SK-N-MC (cell line): ENCODE data around the gene PDRG1.

Source experiments
- EZH2 ChIP-seq: fragments of 200-600 bp; sonication (generic); IDR thresholded peaks from one replicate; pipeline ENCODE4 v1.6.1; 2017; ENCODE audit warnings: antibody characterized with exemption
- FOXP2 ChIP-seq: optimal IDR thresholded peaks from 2 replicates; pipeline ENCODE3; 2011; ENCODE audit warnings: mild to moderate bottlenecking, moderate library complexity; ENCODE audit not compliant: insufficient read depth; ENCODE audit errors: extremely low read length, control extremely low read depth
- POLR2AphosphoS5 ChIP-seq: IDR thresholded peaks from 2 replicates; pipeline ENCODE4 v1.6.1; 2012; ENCODE audit warnings: mild to moderate bottlenecking, low read depth, low read length, borderline replicate concordance

DNA sequence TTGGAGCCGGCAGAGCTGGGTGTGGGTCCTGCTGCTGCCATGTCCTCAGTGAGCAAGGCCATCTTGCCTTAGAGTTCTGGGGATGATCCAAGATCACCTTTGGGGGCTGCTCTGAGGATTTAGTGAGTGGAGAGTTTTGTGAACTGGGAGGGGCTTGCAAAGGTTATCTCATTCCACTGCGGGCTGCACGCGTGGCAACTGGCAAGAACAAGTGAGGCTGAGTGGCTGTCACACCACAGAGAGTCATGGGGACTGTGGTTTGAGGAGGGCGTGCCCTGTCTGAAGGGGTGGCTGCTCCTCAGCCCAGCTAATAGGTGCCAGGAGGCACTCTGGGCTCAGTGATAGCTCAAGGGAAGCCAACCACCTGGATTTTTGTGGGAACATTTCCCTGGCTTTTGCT is 43.8 kb downstream of the PDRG1 start:
- TF ChIP-seq EZH2 (no peak), POLR2AphosphoS5 (no peak), FOXP2 (no peak)
